ENCODE results near the gene TLX2.

DNA sequence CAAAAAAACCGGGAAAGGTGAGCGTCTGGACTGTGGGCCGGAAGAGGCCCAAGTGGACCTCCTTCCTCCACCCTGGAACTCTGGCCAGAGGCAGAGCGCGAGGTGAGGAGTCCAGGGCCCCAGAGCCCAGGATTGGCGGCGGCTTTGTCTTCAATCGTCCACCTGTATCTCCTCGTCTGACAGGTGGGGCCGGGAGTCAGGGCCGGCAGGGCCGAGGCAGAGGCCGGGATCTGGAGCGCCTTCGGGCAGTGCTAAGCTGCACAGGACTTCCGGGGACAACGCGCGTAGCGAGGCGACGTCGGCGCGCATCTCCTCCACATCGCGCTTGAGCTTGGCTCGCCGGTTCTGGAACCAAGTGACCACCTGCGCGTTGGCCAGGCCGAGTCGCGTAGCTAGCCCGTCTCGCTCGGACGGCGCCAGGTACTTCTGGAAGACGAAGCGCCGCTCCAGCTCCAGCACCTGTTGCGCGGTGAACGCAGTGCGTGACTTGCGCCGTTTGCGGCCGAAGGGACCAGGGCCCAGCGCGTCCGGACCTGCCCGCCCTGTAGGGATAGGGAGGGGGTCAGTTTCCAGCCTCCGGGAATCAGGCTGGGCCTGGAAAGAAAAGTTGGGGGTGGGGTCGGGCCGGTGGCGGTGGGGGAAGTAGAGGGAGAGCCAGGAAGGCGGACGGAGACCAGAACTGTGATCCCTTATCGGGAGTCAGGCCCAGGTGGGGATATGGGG, 16.3 kb upstream of the TLX2 start:
- TF ChIP-seq EZH2 (IDR thresholded peaks at IDR 0.05) (peak; percentile 82), EZH2phosphoT487 (IDR thresholded peaks at IDR 0.05) (peak; percentile 44)
- TF ChIP-seq, protein P1, sequence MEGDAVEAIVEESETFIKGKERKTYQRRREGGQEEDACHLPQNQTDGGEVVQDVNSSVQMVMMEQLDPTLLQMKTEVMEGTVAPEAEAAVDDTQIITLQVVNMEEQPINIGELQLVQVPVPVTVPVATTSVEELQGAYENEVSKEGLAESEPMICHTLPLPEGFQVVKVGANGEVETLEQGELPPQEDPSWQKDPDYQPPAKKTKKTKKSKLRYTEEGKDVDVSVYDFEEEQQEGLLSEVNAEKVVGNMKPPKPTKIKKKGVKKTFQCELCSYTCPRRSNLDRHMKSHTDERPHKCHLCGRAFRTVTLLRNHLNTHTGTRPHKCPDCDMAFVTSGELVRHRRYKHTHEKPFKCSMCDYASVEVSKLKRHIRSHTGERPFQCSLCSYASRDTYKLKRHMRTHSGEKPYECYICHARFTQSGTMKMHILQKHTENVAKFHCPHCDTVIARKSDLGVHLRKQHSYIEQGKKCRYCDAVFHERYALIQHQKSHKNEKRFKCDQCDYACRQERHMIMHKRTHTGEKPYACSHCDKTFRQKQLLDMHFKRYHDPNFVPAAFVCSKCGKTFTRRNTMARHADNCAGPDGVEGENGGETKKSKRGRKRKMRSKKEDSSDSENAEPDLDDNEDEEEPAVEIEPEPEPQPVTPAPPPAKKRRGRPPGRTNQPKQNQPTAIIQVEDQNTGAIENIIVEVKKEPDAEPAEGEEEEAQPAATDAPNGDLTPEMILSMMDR (IDR thresholded peaks at IDR 0.05), result no peak
